GM23248 (cell line): ENCODE results near the gene MOB3B. TPM values are rescaled to one million over a fixed set of nuclear protein-coding genes. Genes with fewer than 3 reads are reported as not detected.

ENCODE experiments used
- DNase-seq: peaks from one replicate; pipeline ENCODE4 v3.0.0-alpha.2; 2015
- H2AFZ ChIP-seq: fragments of 200-600 bp; sonication (generic); 2 replicates; pipeline ENCODE4 v1.6.1; 2016; ENCODE audit warnings: antibody characterized with exemption
- H3F3A ChIP-seq: fragments of 200-600 bp; sonication (generic); 2 replicates; pipeline ENCODE4 v1.6.1; 2016; ENCODE audit warnings: mild to moderate bottlenecking, antibody characterized with exemption, mixed run types; ENCODE audit not compliant: insufficient read depth
- H3K27ac ChIP-seq: fragments of 200-600 bp; sonication (generic); 2 replicates; pipeline ENCODE4 v1.5.1; 2016; ENCODE audit warnings: mild to moderate bottlenecking
- H3K27me3 ChIP-seq: fragments of 200-600 bp; sonication (generic); replicated peaks from 2 replicates; pipeline ENCODE4 v1.6.1; 2016; ENCODE audit warnings: mild to moderate bottlenecking; ENCODE audit not compliant: insufficient read depth
- H3K36me3 ChIP-seq: fragments of 200-600 bp; sonication (generic); 2 replicates; pipeline ENCODE4 v1.6.1; 2016; ENCODE audit warnings: low read depth, mild to moderate bottlenecking
- H3K4me1 ChIP-seq: fragments of 200-600 bp; sonication (generic); 2 replicates; pipeline ENCODE4 v1.6.1; 2016; ENCODE audit warnings: mild to moderate bottlenecking; ENCODE audit not compliant: insufficient read depth
- H3K4me2 ChIP-seq: fragments of 200-600 bp; sonication (generic); one replicate; pipeline ENCODE4 v1.6.1; 2016; ENCODE audit warnings: mild to moderate bottlenecking; ENCODE audit not compliant: unreplicated experiment
- H3K4me3 ChIP-seq: fragments of 200-600 bp; sonication (generic); 2 replicates; pipeline ENCODE4 v1.5.1; 2016; ENCODE audit warnings: mild to moderate bottlenecking
- H3K79me2 ChIP-seq: fragments of 200-600 bp; sonication (generic); 2 replicates; pipeline ENCODE4 v1.6.1; 2016; ENCODE audit warnings: mild to moderate bottlenecking; ENCODE audit not compliant: insufficient read depth
- H3K9ac ChIP-seq: fragments of 200-600 bp; sonication (generic); 2 replicates; pipeline ENCODE4 v1.6.1; 2016; ENCODE audit warnings: mild to moderate bottlenecking
- H3K9me2 ChIP-seq: fragments of 200-600 bp; sonication (generic); 2 replicates; pipeline ENCODE4 v1.6.1; 2016; ENCODE audit warnings: mixed run types, mild to moderate bottlenecking, moderate library complexity; ENCODE audit not compliant: insufficient read depth
- H3K9me3 ChIP-seq: fragments of 200-600 bp; sonication (generic); one replicate; pipeline ENCODE4 v1.6.1; 2017; ENCODE audit warnings: low read depth
- H4K20me1 ChIP-seq: fragments of 200-600 bp; sonication (generic); 2 replicates; pipeline ENCODE4 v1.6.0; 2016; ENCODE audit not compliant: insufficient read depth
- EZH2 ChIP-seq: fragments of 200-600 bp; sonication (generic); IDR thresholded peaks from 2 replicates; pipeline ENCODE4 v1.6.1; 2018; ENCODE audit warnings: antibody characterized with exemption, mild to moderate bottlenecking; ENCODE audit not compliant: insufficient read depth, poor library complexity, severe bottlenecking
- EZH2phosphoT487 ChIP-seq: fragments of 200-600 bp; sonication (generic); IDR thresholded peaks from 2 replicates; pipeline ENCODE4 v1.6.1; 2018; ENCODE audit warnings: antibody characterized with exemption, moderate library complexity, mild to moderate bottlenecking, low read depth; ENCODE audit not compliant: insufficient read depth
- WGBS, 2 experiments: methylation state at CpG; one replicate each; pipeline ENCODE4 v1.1.6; 2015 to 2017; ENCODE audit warnings: low lambda C conversion rate in 2 of 2, low coverage in 1 of 2; ENCODE audit errors: missing lambda C conversion rate in 2 of 2; 5-methylcytosine and 5-hydroxymethylcytosine counted together
- in situ Hi-C: fragments of 300-500 bp; cut with MboI; formaldehyde crosslinking; loops from 2 replicates; pipeline ENCODE4 v1.15.0; 2020
- polyA plus RNA-seq: library from polyadenylated mRNA; unstranded; fragments of >200 nt; fragmentation: Nextera tagmentation; extraction: Ambion mirVana; gene quantifications from 2 replicates; pipeline ENCODE4 v1.2.1, GENCODE V29; 2016
- total RNA-seq: library from RNA; depleted of rRNA; stranded (reverse); fragments of >200 nt; shearing (Covaris generic); gene quantifications from 2 replicates; pipeline ENCODE4 v1.2.3, GENCODE V29; 2014

The MOB3B gene
- total and polyA plus RNA-seq, 2 experiments from 2014 or later: 0.06 TPM; not detected in 1

GRCh38 chr9:27400334-27400880 is 129.2 kb downstream of the MOB3B start:
- no peaks in the 10 kb centered on the region for H3F3A ChIP-seq
- no peaks in the 10 kb centered on the region for H3K9me3 ChIP-seq
- no peaks in the 10 kb centered on the region for H3K9me2 ChIP-seq
- no peak overlapping the region for H3K9ac ChIP-seq
- H3K4me3 ChIP-seq: no peak overlapping the region
- H3K27me3 ChIP-seq: 0 out of 2 replicates have a peak, but pooled peaks cover 3% of the 10 kb centered on the region
- no peak for TF ChIP-seq EZH2
- TF ChIP-seq EZH2phosphoT487: no peak
- no peaks in the 10 kb centered on the region for H3K4me1 ChIP-seq
- no peak overlapping the region for H3K27ac ChIP-seq
- H2AFZ ChIP-seq: no peak overlapping the region
- no peak for DNase-seq
- H3K79me2 ChIP-seq: no peaks in the 10 kb centered on the region
- no peaks in the 10 kb centered on the region for H4K20me1 ChIP-seq
- no peak overlapping the region for H3K4me2 ChIP-seq
- in situ Hi-C loops: no loop called here
- no peaks in the 10 kb centered on the region for H3K36me3 ChIP-seq
- 74 to 82% methylated on average over 3 of the region's 3 CpGs for WGBS, 2 experiments

- Histone ChIP-seq H3K27me3 (0 out of 2 replicates have a peak, but pooled peaks cover 3% of the 10 kb centered on the region), H3K36me3 (no peaks in the 10 kb centered on the region), H3K4me2 (no peak overlapping the region), H2AFZ (no peak overlapping the region), H3F3A (no peaks in the 10 kb centered on the region), H3K4me1 (no peaks in the 10 kb centered on the region), H3K79me2 (no peaks in the 10 kb centered on the region), H3K27ac (no peak overlapping the region), H3K9me3 (no peaks in the 10 kb centered on the region), H3K9me2 (no peaks in the 10 kb centered on the region), H3K9ac (no peak overlapping the region), H3K4me3 (no peak overlapping the region), H4K20me1 (no peaks in the 10 kb centered on the region)
- in situ Hi-C loops: no loop called here
- 38 to 52% methylated on average over 3 of the region's 3 CpGs for WGBS, 2 experiments
- TF ChIP-seq EZH2 (no peak), EZH2phosphoT487 (no peak)
- DNase-seq: no peak
Observed at GRCh38 chr9:27398982-27399653, 130.5 kb downstream of the MOB3B start.

- H3F3A ChIP-seq: no peaks in the 10 kb centered on the region
- H3K79me2 ChIP-seq: no peaks in the 10 kb centered on the region
- H3K9ac ChIP-seq: no peak overlapping the region
Observed at GRCh38 chr9:27396495-27396894, 133.1 kb downstream of the MOB3B start.

GRCh38 chr9:27395484-27395921 is 134.1 kb downstream of the MOB3B start:
- 2 to 6% methylated on average over 4 of the region's 4 CpGs for WGBS, 2 experiments
- peak; percentile 32 for DNase-seq
- no peak overlapping the region for H3K4me2 ChIP-seq

More at GRCh38 chr9:27396495-27396894, 133.1 kb downstream of the MOB3B start:
- H4K20me1 ChIP-seq: no peaks in the 10 kb centered on the region
- no peak for DNase-seq
- TF ChIP-seq EZH2 (no peak), EZH2phosphoT487 (no peak)
- H3K4me1 ChIP-seq: no peaks in the 10 kb centered on the region
- in situ Hi-C loops: no loop called here
- no peaks in the 10 kb centered on the region; the same call in 1 of the 2 replicates for H3K27me3 ChIP-seq
- H2AFZ ChIP-seq: no peak overlapping the region
- H3K36me3 ChIP-seq: no peaks in the 10 kb centered on the region
- H3K9me2 ChIP-seq: no peaks in the 10 kb centered on the region
- H3K9me3 ChIP-seq: no peaks in the 10 kb centered on the region
- WGBS, 2 experiments: 55 to 58% methylated on average over 2 of the region's 2 CpGs
- no peak overlapping the region for H3K4me2 ChIP-seq
- H3K4me3 ChIP-seq: no peak overlapping the region
- no peak overlapping the region for H3K27ac ChIP-seq

More at GRCh38 chr9:27395484-27395921, 134.1 kb downstream of the MOB3B start:
- Histone ChIP-seq H4K20me1 (no peaks in the 10 kb centered on the region), H3K4me3 (no peak overlapping the region), H3F3A (no peaks in the 10 kb centered on the region), H3K9me2 (no peaks in the 10 kb centered on the region), H3K27ac (no peak overlapping the region), H3K4me1 (no peaks in the 10 kb centered on the region), H3K79me2 (no peaks in the 10 kb centered on the region), H3K36me3 (no peaks in the 10 kb centered on the region), H3K9me3 (no peaks in the 10 kb centered on the region), H3K27me3 (no peaks in the 10 kb centered on the region; the same call in 1 of the 2 replicates), H3K9ac (no peak overlapping the region), H2AFZ (no peak overlapping the region)
- no peak for TF ChIP-seq EZH2
- TF ChIP-seq EZH2phosphoT487: no peak
- in situ Hi-C loops: no loop called here
